Fibroblast of villous mesenchyme (primary cell): ENCODE measurements around the gene NFATC4. TPM values are rescaled to one million over a fixed set of nuclear protein-coding genes. Genes with fewer than 3 reads are reported as not detected.
"Not testable (repeated sequence)": the region's sequence is repeated elsewhere in the genome, so short reads cannot be mapped to it uniquely, and the experiment has no call there.

Source experiments
- DNase-seq: peaks from one replicate; pipeline ENCODE4 v3.0.0-alpha.2; 2010; ENCODE audit warnings: low read depth
- H3K4me3 ChIP-seq: 2 replicates; pipeline ENCODE4 v1.5.1; 2011; ENCODE audit warnings: low read depth, mild to moderate bottlenecking, low read length
- CTCF ChIP-seq: IDR thresholded peaks from 2 replicates; pipeline ENCODE4 v1.5.1; 2012; ENCODE audit warnings: low read depth, mild to moderate bottlenecking, low read length; ENCODE audit not compliant: insufficient read depth
- total RNA-seq: library from RNA; depleted of rRNA; stranded (reverse); fragments of >200 nt; gene quantifications from 2 replicates; pipeline ENCODE4 v1.2.3, GENCODE V29; 2012

The NFATC4 gene
- total RNA-seq, 1 donor, result 68.2 TPM

DNA sequence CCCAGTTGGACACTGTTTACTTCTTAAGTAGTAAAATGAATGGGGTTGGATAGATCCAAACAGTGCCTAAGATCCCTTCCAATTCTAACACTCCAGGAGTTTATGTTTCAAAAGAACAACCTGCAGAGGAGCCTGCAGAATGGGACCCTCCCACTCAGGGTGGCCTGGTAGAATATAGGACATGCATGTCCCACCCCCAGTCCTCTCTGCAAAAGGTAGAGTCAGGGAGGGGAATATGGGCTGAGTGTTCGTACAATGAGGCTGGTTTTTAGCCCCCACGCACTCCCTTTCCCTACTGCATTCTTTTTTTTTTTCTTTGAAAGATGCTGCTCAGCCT, 19.0 kb downstream of the NFATC4 start:
- H3K4me3 ChIP-seq, result no peak overlapping the region
- DNase-seq, result no peak
- no peak for TF ChIP-seq CTCF

GRCh38 chr14:24387579-24387978, 19.6 kb downstream of the NFATC4 start:
- not testable (repeated sequence) for DNase-seq, H3K4me3 ChIP-seq

- no peak overlapping the region for H3K4me3 ChIP-seq
These were observed 20.6 kb downstream of the NFATC4 start for GRCh38 chr14:24388474-24389179.

GRCh38 chr14:24389226-24389848, 21.4 kb downstream of the NFATC4 start:
- TF ChIP-seq CTCF, result no peak
- peak; percentile 51 for DNase-seq
- H3K4me3 ChIP-seq, result no peak overlapping the region

More at GRCh38 chr14:24388474-24389179, 20.6 kb downstream of the NFATC4 start:
- no peak for DNase-seq
- TF ChIP-seq CTCF, result no peak

- DNase-seq, result no peak
- TF ChIP-seq CTCF, result no peak
- no peak overlapping the region for H3K4me3 ChIP-seq
These were observed 22.9 kb downstream of the NFATC4 start for GRCh38 chr14:24390701-24391468.

- peak; percentile 43 for DNase-seq
- no peak for TF ChIP-seq CTCF
- peak overlapping the region; percentile 43 for H3K4me3 ChIP-seq
These were observed 24.5 kb downstream of the NFATC4 start for GRCh38 chr14:24392325-24393091.
